Naive B cell (primary cell): ENCODE measurements around the gene DISC1. TPM values are rescaled to one million over a fixed set of nuclear protein-coding genes. Genes with fewer than 3 reads are reported as not detected.

Source experiments
- ATAC-seq, 2 donors: fragments of 150-1000 bp; cut with Tn5 transposase; 2 replicates each; pipeline ENCODE4 v1.10.0; 2021; ENCODE audit warnings: low read depth in 2 of 2, mild to moderate bottlenecking in 2 of 2, moderate library complexity in 2 of 2
- DNase-seq: peaks from one replicate; pipeline ENCODE4 v3.0.0; 2022
- H3K27ac Mint-ChIP-seq, 6 donors: one replicate each; pipeline ENCODE4 v1.8.0; 2020 to 2022; ENCODE audit warnings: mild to moderate bottlenecking in 6 of 6, mixed read lengths in 6 of 6, moderate library complexity in 5 of 6, inconsistent platforms in 2 of 6
- H3K27me3 Mint-ChIP-seq, 3 donors: one replicate each; pipeline ENCODE4 v1.8.0; 2021 to 2022; ENCODE audit warnings: mixed read lengths in 3 of 3, mild to moderate bottlenecking in 1 of 3
- H3K36me3 Mint-ChIP-seq, 2 donors: one replicate each; pipeline ENCODE4 v1.8.0; 2020 to 2022; ENCODE audit warnings: mixed read lengths in 2 of 2, inconsistent platforms in 1 of 2, mild to moderate bottlenecking in 1 of 2
- H3K4me1 Mint-ChIP-seq, 3 donors: one replicate each; pipeline ENCODE4 v1.8.0; 2020 to 2022; ENCODE audit warnings: mixed read lengths in 3 of 3, inconsistent platforms in 1 of 3, mild to moderate bottlenecking in 1 of 3, moderate library complexity in 1 of 3
- H3K4me3 Mint-ChIP-seq, 8 donors: one replicate each; pipeline ENCODE4 v1.8.0; 2020 to 2022; ENCODE audit warnings: mild to moderate bottlenecking in 8 of 8, mixed read lengths in 8 of 8, moderate library complexity in 8 of 8, inconsistent platforms in 2 of 8
- H3K9me3 Mint-ChIP-seq, 7 donors: one replicate each; pipeline ENCODE4 v1.8.0; 2020 to 2022; ENCODE audit warnings: mixed read lengths in 7 of 7, mild to moderate bottlenecking in 5 of 7, inconsistent platforms in 2 of 7, moderate library complexity in 1 of 7
- polyA plus RNA-seq, 6 donors: library from polyadenylated mRNA; unstranded; fragments of 300-500 nt; fragmentation: Illumina TruSeq; gene quantifications; one replicate each; pipeline ENCODE4 v1.2.3, GENCODE V29; 2021; ENCODE audit warnings: low read depth in 6 of 6

The DISC1 gene
- polyA plus RNA-seq, 6 donors from 2014 or later: 1.3 to 2.2 (median 2.1) TPM; not detected in 1

GRCh38 chr1:231924180-231924579 is 297.6 kb downstream of the DISC1 start:
- Mint-ChIP-seq H3K9me3 (no peaks in the 10 kb centered on the region), H3K4me1 (peaks cover 10 to 19% (median 14%) of the 10 kb centered on the region in 3 donors), H3K27me3 (no peaks in the 10 kb centered on the region), H3K4me3 (no peak overlapping the region), H3K36me3 (peaks cover 4 to 8% of the 10 kb centered on the region in 2 donors), H3K27ac (peak overlapping the region in 1 of 6 donors; percentile 23)
- DNase-seq: no peak
- ATAC-seq: no peak

DNA sequence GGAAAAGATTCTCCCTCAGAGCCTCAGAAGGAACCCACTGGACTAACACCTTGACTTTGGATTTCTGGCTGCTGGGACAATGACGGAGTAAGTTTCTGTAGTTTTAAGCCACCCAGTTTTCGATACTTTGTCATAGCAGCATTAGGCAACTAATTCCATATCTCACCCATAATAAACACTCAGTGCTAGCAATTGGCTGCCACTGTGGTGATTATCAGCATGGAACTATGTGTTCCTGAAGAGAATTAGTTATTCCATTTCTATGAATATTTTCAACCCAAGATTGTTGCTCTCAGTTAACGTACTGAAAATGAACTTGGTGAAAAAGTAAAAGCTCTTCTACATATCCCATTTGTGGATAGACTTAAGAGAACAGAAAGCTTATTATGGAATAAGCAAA is 299.3 kb downstream of the DISC1 start:
- peaks cover 0 to 3% (median 0%) of the 10 kb centered on the region in 3 donors for H3K4me1 Mint-ChIP-seq
- ATAC-seq: no peak
- H3K36me3 Mint-ChIP-seq: peaks cover 4 to 8% of the 10 kb centered on the region in 2 donors
- H3K4me3 Mint-ChIP-seq: no peak overlapping the region
- DNase-seq: no peak
- no peaks in the 10 kb centered on the region for H3K27me3 Mint-ChIP-seq
- H3K27ac Mint-ChIP-seq: no peak overlapping the region
- H3K9me3 Mint-ChIP-seq: peaks cover 0 to 4% (median 0%) of the 10 kb centered on the region in 7 donors

DNA sequence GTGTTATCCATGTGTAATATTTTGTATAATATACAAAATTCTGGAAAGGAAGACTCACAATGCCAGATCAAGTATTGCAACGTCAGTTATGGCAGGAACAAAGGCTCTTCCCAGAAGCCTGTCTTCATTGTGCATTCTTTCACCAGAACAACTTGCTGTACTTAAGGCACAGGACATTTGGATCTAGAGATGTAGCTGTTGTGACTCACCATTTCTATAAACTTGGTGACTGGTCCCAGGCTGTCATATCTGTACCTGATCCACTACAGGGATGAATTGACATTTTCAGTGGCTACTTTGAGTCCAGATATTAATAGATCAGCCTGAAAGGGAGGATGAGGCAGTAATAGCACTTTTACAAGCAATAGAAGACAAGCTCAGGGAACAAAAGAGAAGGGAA is 299.8 kb downstream of the DISC1 start:
- DNase-seq: no peak
- H3K4me1 Mint-ChIP-seq: no peaks in the 10 kb centered on the region
- ATAC-seq: no peak
- H3K36me3 Mint-ChIP-seq: peaks cover 4 to 8% of the 10 kb centered on the region in 2 donors
- H3K27me3 Mint-ChIP-seq: no peaks in the 10 kb centered on the region
- H3K4me3 Mint-ChIP-seq: no peak overlapping the region
- H3K27ac Mint-ChIP-seq: no peak overlapping the region
- peaks cover 0 to 7% (median 0%) of the 10 kb centered on the region in 7 donors for H3K9me3 Mint-ChIP-seq

DNA sequence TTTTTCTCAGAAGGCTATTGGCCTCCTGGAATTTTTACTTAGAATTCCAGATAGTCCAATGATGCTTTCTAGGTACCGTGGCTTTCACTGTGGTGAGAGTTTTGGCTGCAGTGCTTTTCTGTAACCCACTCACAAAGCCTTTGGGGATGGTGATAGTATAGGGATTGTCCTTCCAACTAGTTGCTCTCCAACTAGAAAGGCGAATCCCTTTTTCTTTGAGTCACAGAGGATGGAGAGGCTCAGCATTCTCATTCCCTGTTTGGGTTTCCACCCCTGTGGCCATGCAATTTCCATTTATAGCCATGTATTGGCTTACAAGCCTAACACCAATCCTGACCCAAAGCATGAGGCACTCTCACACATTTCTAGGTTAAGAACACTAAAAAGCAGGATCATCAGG is 300.3 kb downstream of the DISC1 start:
- H3K4me1 Mint-ChIP-seq: no peaks in the 10 kb centered on the region
- DNase-seq: no peak
- no peak for ATAC-seq
- H3K27ac Mint-ChIP-seq: no peak overlapping the region
- H3K27me3 Mint-ChIP-seq: no peaks in the 10 kb centered on the region
- peaks cover 0 to 9% (median 2%) of the 10 kb centered on the region in 7 donors for H3K9me3 Mint-ChIP-seq
- no peak overlapping the region for H3K4me3 Mint-ChIP-seq
- peaks cover 4 to 8% of the 10 kb centered on the region in 2 donors for H3K36me3 Mint-ChIP-seq

DNA sequence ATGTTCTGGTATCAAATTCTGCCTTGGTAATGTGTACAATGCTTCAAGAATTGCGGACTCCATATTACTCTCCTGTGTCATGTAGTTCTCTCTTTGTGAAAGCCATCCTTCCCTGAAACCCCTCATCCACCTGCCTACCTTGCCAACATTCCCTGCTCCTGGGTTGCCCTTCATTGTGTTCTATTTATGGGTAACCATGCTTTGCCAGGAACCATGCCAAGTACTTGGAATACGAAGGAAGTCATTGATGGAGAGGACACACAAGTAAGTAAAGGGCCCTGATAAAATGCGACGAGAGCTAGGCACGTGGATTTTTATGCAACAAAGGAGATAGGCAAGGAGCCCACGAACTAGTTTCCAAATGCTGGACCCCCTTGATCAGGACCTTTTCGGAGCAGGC is 300.8 kb downstream of the DISC1 start:
- Mint-ChIP-seq H3K27me3 (no peaks in the 10 kb centered on the region), H3K27ac (no peak overlapping the region), H3K4me1 (no peaks in the 10 kb centered on the region)

GRCh38 chr1:231929311-231929710 is 302.7 kb downstream of the DISC1 start:
- Mint-ChIP-seq H3K27me3 (no peaks in the 10 kb centered on the region), H3K4me1 (no peaks in the 10 kb centered on the region), H3K36me3 (peaks cover 11 to 12% of the 10 kb centered on the region in 2 donors), H3K4me3 (no peak overlapping the region), H3K9me3 (peaks cover 0 to 20% (median 10%) of the 10 kb centered on the region in 7 donors), H3K27ac (no peak overlapping the region)
- ATAC-seq (no peak), DNase-seq (no peak)

More for the DNA sequence above, 300.8 kb downstream of the DISC1 start:
- ATAC-seq (no peak), DNase-seq (no peak)
- Mint-ChIP-seq H3K4me3 (no peak overlapping the region), H3K36me3 (peaks cover 5 to 8% of the 10 kb centered on the region in 2 donors), H3K9me3 (peaks cover 0 to 14% (median 6%) of the 10 kb centered on the region in 7 donors)

- H3K4me3 Mint-ChIP-seq: no peak overlapping the region
- peaks cover 0 to 20% (median 10%) of the 10 kb centered on the region in 7 donors for H3K9me3 Mint-ChIP-seq
- H3K36me3 Mint-ChIP-seq: peaks cover 8 to 13% of the 10 kb centered on the region in 2 donors
- H3K27me3 Mint-ChIP-seq: no peaks in the 10 kb centered on the region
- no peaks in the 10 kb centered on the region for H3K4me1 Mint-ChIP-seq
- DNase-seq (no peak), ATAC-seq (no peak)
- H3K27ac Mint-ChIP-seq: no peak overlapping the region
Measured at GRCh38 chr1:231930257-231930947, 303.8 kb downstream of the DISC1 start.

GRCh38 chr1:231931146-231931545 is 304.6 kb downstream of the DISC1 start:
- no peaks in the 10 kb centered on the region for H3K4me1 Mint-ChIP-seq
- H3K27ac Mint-ChIP-seq: no peak overlapping the region
- ATAC-seq: no peak
- H3K36me3 Mint-ChIP-seq: peaks cover 8 to 13% of the 10 kb centered on the region in 2 donors
- DNase-seq: no peak
- H3K9me3 Mint-ChIP-seq: peaks cover 0 to 20% (median 10%) of the 10 kb centered on the region in 7 donors
- no peak overlapping the region for H3K4me3 Mint-ChIP-seq
- H3K27me3 Mint-ChIP-seq: no peaks in the 10 kb centered on the region

DNA sequence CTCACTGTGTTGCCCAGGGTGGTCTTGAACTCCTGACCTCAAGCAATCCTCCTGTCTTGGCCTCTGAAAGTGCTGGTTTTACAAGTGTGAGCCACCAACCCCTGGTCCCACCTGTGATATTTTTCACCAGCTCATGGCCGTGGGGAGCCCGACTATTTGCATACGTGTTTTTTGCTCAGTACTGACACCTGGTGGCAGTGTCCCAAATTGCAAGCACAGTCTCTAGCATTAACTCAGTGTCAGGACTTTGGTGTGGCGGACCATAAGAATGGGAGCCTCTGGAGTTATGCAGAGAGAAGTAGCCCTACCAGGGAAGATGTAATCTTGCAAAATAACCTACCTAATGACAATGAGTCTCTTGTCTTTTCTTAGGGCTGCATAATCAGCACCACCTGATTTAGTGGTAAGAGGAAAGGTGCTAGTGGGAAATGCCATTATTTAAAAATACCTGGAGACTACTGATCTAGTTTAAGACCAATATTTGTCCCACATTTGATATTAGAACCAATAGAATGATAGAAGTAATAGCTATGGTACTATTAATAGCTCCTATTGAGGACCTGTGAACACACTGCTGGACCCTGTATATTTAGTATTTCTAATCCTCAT is 305.4 kb downstream of the DISC1 start:
- Mint-ChIP-seq H3K36me3 (peaks cover 8 to 13% of the 10 kb centered on the region in 2 donors), H3K27me3 (no peaks in the 10 kb centered on the region), H3K27ac (no peak overlapping the region), H3K9me3 (peaks cover 0 to 20% (median 10%) of the 10 kb centered on the region in 7 donors), H3K4me3 (no peak overlapping the region), H3K4me1 (no peaks in the 10 kb centered on the region)
- DNase-seq (no peak), ATAC-seq (no peak)

GRCh38 chr1:231933711-231934626 is 307.4 kb downstream of the DISC1 start:
- no peaks in the 10 kb centered on the region for H3K27me3 Mint-ChIP-seq
- H3K36me3 Mint-ChIP-seq: peaks cover 10 to 13% of the 10 kb centered on the region in 2 donors
- ATAC-seq (no peak), DNase-seq (no peak)
- peaks cover 0 to 20% (median 11%) of the 10 kb centered on the region in 7 donors for H3K9me3 Mint-ChIP-seq
- H3K4me3 Mint-ChIP-seq: no peak overlapping the region
- no peaks in the 10 kb centered on the region for H3K4me1 Mint-ChIP-seq
- H3K27ac Mint-ChIP-seq: peak overlapping the region in 1 of 6 donors; percentile 44

- no peak for ATAC-seq
- H3K27me3 Mint-ChIP-seq: no peaks in the 10 kb centered on the region
- H3K27ac Mint-ChIP-seq: peak overlapping the region in 1 of 6 donors; percentile 5
- peaks cover 14 to 16% of the 10 kb centered on the region in 2 donors for H3K36me3 Mint-ChIP-seq
- no peak overlapping the region for H3K4me3 Mint-ChIP-seq
- H3K4me1 Mint-ChIP-seq: no peaks in the 10 kb centered on the region
- no peak for DNase-seq
- H3K9me3 Mint-ChIP-seq: peaks cover 0 to 20% (median 11%) of the 10 kb centered on the region in 7 donors
Measured at GRCh38 chr1:231934797-231935196, 308.2 kb downstream of the DISC1 start.

DNA sequence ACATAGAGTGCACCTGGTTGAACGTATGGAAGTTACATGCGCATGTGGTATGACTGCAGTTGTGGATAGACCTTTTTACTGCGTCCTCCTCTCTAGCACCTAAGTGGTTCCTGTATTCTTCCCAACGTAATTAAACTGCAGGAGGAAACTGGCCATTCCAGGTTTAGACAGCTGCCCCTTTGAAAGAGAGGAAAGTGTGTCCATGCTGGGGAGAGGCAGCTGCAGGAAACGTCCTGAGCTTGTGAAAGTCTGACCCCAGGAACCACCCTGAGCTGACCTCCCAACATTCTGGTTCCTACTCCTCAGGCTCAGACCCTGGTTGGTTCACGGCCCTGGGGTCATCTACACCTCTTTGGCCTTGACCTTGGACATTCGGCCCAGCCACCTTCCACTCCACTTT is 309.3 kb downstream of the DISC1 start:
- no peak for ATAC-seq
- no peaks in the 10 kb centered on the region for H3K27me3 Mint-ChIP-seq
- peaks cover 14 to 21% of the 10 kb centered on the region in 2 donors for H3K36me3 Mint-ChIP-seq
- DNase-seq: no peak
- H3K9me3 Mint-ChIP-seq: peaks cover 0 to 16% (median 11%) of the 10 kb centered on the region in 7 donors
- H3K27ac Mint-ChIP-seq: no peak overlapping the region
- no peak overlapping the region for H3K4me3 Mint-ChIP-seq
- H3K4me1 Mint-ChIP-seq: no peaks in the 10 kb centered on the region
